HepG2 (cell line): ENCODE data around the gene COL4A2. TPM values are rescaled to one million over a fixed set of nuclear protein-coding genes. Genes with fewer than 3 reads are reported as not detected.

Source experiments
- ATAC-seq: fragments of 200-7000 bp; cut with Tn5 transposase; 3 replicates; pipeline ENCODE4 v1.9.1; 2020; ENCODE audit warnings: mild to moderate bottlenecking, moderate library complexity
- BruUV-seq: library from RNA; stranded (reverse); fragments of 400-500 nt; replicated peaks from 2 replicates; lab custom pipeline; 2021; lab: Mats Ljungman, UMichigan
- CTCF ChIA-PET: fragments of 300-600 bp; formaldehyde crosslinking; extraction: SDS; loops from one replicate; lab custom pipeline; 2021; ENCODE audit warnings: low total read pairs, inconsistent platforms, low intra/inter-chr PET ratio; lab: Yijun Ruan, JAX
- POLR2A ChIA-PET: fragments of 350-600 bp; sonication (Branson Sonifier 250); formaldehyde crosslinking; loops from one replicate; lab custom pipeline; 2020; ENCODE audit warnings: antibody characterized with exemption, inconsistent platforms; lab: Yijun Ruan, JAX
- DNase-seq: peaks from one replicate; pipeline ENCODE4 v3.0.0-alpha.2; 2015; ENCODE audit warnings: low spot score
- FAIRE-seq: peaks from 3 replicates; lab custom pipeline; 2011; peaks lifted over from hg19 to GRCh38; lab: Jason Lieb, UNC
- H2AFZ ChIP-seq: one replicate; pipeline ENCODE4 v1.6.1; 2011; ENCODE audit warnings: low read length, inconsistent platforms
- H3K27ac ChIP-seq: fragments of 300-600 bp; 3 replicates; pipeline ENCODE4 v1.8.0; 2011; ENCODE audit warnings: mixed run types, mild to moderate bottlenecking, mixed read lengths, low read length, inconsistent platforms; ENCODE audit not compliant: insufficient read depth; ENCODE audit errors: extremely low read length
- H3K27me3 ChIP-seq, 2 experiments: fragments of 200-600 bp in 1 of 2; 2 replicates in 1 of 2; 3 replicates in 1 of 2; pipeline versions ENCODE4 v1.6.0 to v1.8.0; 2011; ENCODE audit warnings: low read length in 2 of 2, mild to moderate bottlenecking in 2 of 2, moderate library complexity in 2 of 2, inconsistent platforms in 1 of 2; ENCODE audit not compliant: insufficient read depth in 2 of 2, control insufficient read depth in 1 of 2
- H3K36me3 ChIP-seq, 2 experiments: fragments of 200-600 bp in 1 of 2; replicated peaks in 1 of 2; 2 replicates in 1 of 2; 3 replicates in 1 of 2; pipeline versions ENCODE4 v1.5.1 to v1.8.0; 2011; ENCODE audit warnings: low read length in 2 of 2, inconsistent platforms in 1 of 2; ENCODE audit not compliant: insufficient read depth in 2 of 2, control insufficient read depth in 1 of 2
- H3K4me1 ChIP-seq: 2 replicates; pipeline ENCODE4 v1.5.1; 2012; ENCODE audit warnings: low read length, inconsistent platforms; ENCODE audit not compliant: insufficient read depth
- H3K4me2 ChIP-seq: 2 replicates; pipeline ENCODE4 v1.6.0; 2011; ENCODE audit warnings: low read depth, low read length, inconsistent platforms
- H3K4me3 ChIP-seq, 3 experiments: fragments of 200-600 bp in 1 of 3; sonication (generic), shearing (Covaris generic) in 1 of 3; replicated peaks in 1 of 3; 2 replicates each; pipeline ENCODE4 v1.5.1; 2011 to 2016; ENCODE audit warnings: low read length in 3 of 3, inconsistent platforms in 2 of 3, low read depth in 2 of 3, mild to moderate bottlenecking in 2 of 3, control low read depth in 1 of 3, mixed read lengths in 1 of 3; ENCODE audit not compliant: insufficient read depth in 1 of 3
- H3K79me2 ChIP-seq: one replicate; pipeline ENCODE4 v1.6.1; 2011; ENCODE audit warnings: low read length, inconsistent platforms; ENCODE audit not compliant: insufficient read depth
- H3K9ac ChIP-seq: 2 replicates; pipeline ENCODE4 v1.6.0; 2011; ENCODE audit warnings: mild to moderate bottlenecking, low read depth, low read length, inconsistent platforms; ENCODE audit not compliant: insufficient read depth
- H3K9me3 ChIP-seq: 2 replicates; pipeline ENCODE4 v1.5.1; 2012; ENCODE audit warnings: mild to moderate bottlenecking, low read length
- H4K20me1 ChIP-seq: 2 replicates; pipeline ENCODE4 v1.6.0; 2011; ENCODE audit warnings: inconsistent platforms, mild to moderate bottlenecking, low read length, moderate library complexity; ENCODE audit not compliant: insufficient read depth
- AKAP8 ChIP-seq: sonication (generic); formaldehyde crosslinking; IDR thresholded peaks from 2 replicates; pipeline ENCODE4 v1.5.1; 2020; ENCODE audit warnings: mild to moderate bottlenecking, missing genetic modification reagents
- MAFF ChIP-seq: IDR thresholded peaks from 2 replicates; pipeline ENCODE4 v1.6.1; 2011; ENCODE audit warnings: low read depth, low read length, improper control_type of control experiment
- ZFAT ChIP-seq: sonication (generic); formaldehyde crosslinking; conservative IDR thresholded peaks from 2 replicates; pipeline ENCODE4 v1.8.1; 2023; ENCODE audit warnings: missing genetic modification reagents, inconsistent platforms
- ZNF10 ChIP-seq: sonication (generic); formaldehyde crosslinking; IDR thresholded peaks from 2 replicates; pipeline ENCODE4 v1.4.0; 2020; ENCODE audit warnings: mild to moderate bottlenecking, low read depth, missing genetic modification reagents, borderline replicate concordance
- ZNF317 ChIP-seq: sonication (generic); formaldehyde crosslinking; IDR thresholded peaks from 2 replicates; pipeline ENCODE4 v1.5.0; 2020; ENCODE audit warnings: mild to moderate bottlenecking, missing genetic modification reagents
- ZNF407 ChIP-seq: sonication (generic); formaldehyde crosslinking; IDR thresholded peaks from one replicate; pipeline ENCODE4 v1.5.1; 2020; ENCODE audit warnings: mild to moderate bottlenecking, missing genetic modification reagents; ENCODE audit errors: not compliant biosample characterization
- WGBS: methylation state at CpG from one replicate; pipeline ENCODE4 v1.1.6; 2017; ENCODE audit warnings: low lambda C conversion rate; 5-methylcytosine and 5-hydroxymethylcytosine counted together
- in situ Hi-C: cut with HindIII; loops from 2 replicates; pipeline ENCODE4 v1.10.0; 2017; ENCODE audit warnings: low pct_unique_long_range_greater_than_20kb; ENCODE audit not compliant: extremely low pct_ligation_motif_present
- intact Hi-C: fragments of 100-400 bp; cut with micrococcal nuclease; formaldehyde crosslinking; loops from one replicate; pipeline ENCODE4 v1.10.0; 2022; ENCODE audit not compliant: unreplicated experiment
- polyA plus RNA-seq, 8 experiments: library from polyadenylated mRNA; depleted of rRNA in 3 of 8; stranded (reverse) in 7 of 8; unstranded in 1 of 8; fragments of >200 nt; fragmentation: Illumina TruSeq in 4 of 8; extraction: Trizol in 4 of 8; gene quantifications; 2 replicates each; pipeline versions ENCODE4 v1.2.1 to v1.2.3, GENCODE V29; 2011 to 2016; ENCODE audit warnings: low read depth in 4 of 8, missing spikeins in 1 of 8, mixed read lengths in 1 of 8; ENCODE audit not compliant: insufficient read depth in 1 of 8
- total RNA-seq, 5 experiments: library from RNA; depleted of rRNA; stranded (reverse); fragments of >200 nt; fragmentation: Illumina TruSeq; extraction: Trizol; gene quantifications; 2 replicates each; pipeline ENCODE4 v1.2.3, GENCODE V29; 2016; ENCODE audit warnings: low read depth in 1 of 5

COL4A2 gene
- total and polyA plus RNA-seq, 2 of the 13 experiments (the other 11 are each of a cell fraction or from before 2014, with no cell fraction given) = 0.22 to 1.9 TPM

- TF ChIP-seq ZNF407 (no peak), MAFF (peak; percentile 86), ZNF10 (CRISPR knock-in tag) (no peak)
- TF ChIP-seq, all 625 proteins: peak for 2
These were observed 12.5 kb upstream of the COL4A2 start (continued) for GRCh38 chr13:110294622-110295021.

- Histone ChIP-seq H3K36me3 (no peaks in the 10 kb centered on the region), H3K27ac (no peak overlapping the region), H3K27me3 (peaks cover 6 to 29% of the 10 kb centered on the region in 2 experiments; a peak in 4 of 5 replicates), H3K9me3 (no peaks in the 10 kb centered on the region), H4K20me1 (no peaks in the 10 kb centered on the region), H3K9ac (no peak overlapping the region), H2AFZ (no peak overlapping the region), H3K4me2 (no peak overlapping the region), H3K79me2 (no peaks in the 10 kb centered on the region), H3K4me1 (no peaks in the 10 kb centered on the region), H3K4me3 (no peak overlapping the region)
- POLR2A ChIA-PET = no interaction called here
- no peak for FAIRE-seq
- in situ Hi-C loops (no loop called here), intact Hi-C loops (no loop called here)
- no peak for DNase-seq
- CTCF ChIA-PET = no interaction called here
- WGBS = 0% methylated on average over 4 of the region's 6 CpGs
- BruUV-seq = no TSS peak
- no peak for ATAC-seq
- no peak for TF ChIP-seq ZNF317 (CRISPR knock-in tag)
- TF ChIP-seq ZFAT = no peak
- no peak for TF ChIP-seq AKAP8 (CRISPR knock-in tag)
- no peak for TF ChIP-seq ZNF407
These were observed 10.1 kb upstream of the COL4A2 start for GRCh38 chr13:110297011-110297410.
